A549 treated with AZD9567 at 1 μM for 4 hours (cell line): ENCODE results near the gene CCNB1IP1. TPM values are rescaled to one million over a fixed set of nuclear protein-coding genes. Genes with fewer than 3 reads are reported as not detected.

ENCODE experiments used
- total RNA-seq: library from RNA; stranded (reverse); fragments of 200-300 nt; extraction: Qiagen RNA extraction; gene quantifications from 5 replicates; pipeline ENCODE4 v1.2.3, GENCODE V29; 2022; ENCODE audit not compliant: insufficient read depth

The CCNB1IP1 gene, protein sequence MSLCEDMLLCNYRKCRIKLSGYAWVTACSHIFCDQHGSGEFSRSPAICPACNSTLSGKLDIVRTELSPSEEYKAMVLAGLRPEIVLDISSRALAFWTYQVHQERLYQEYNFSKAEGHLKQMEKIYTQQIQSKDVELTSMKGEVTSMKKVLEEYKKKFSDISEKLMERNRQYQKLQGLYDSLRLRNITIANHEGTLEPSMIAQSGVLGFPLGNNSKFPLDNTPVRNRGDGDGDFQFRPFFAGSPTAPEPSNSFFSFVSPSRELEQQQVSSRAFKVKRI
- 38.0 to 53.1 TPM (median 41.0 TPM) in 5 replicates for total RNA-seq

DNA sequence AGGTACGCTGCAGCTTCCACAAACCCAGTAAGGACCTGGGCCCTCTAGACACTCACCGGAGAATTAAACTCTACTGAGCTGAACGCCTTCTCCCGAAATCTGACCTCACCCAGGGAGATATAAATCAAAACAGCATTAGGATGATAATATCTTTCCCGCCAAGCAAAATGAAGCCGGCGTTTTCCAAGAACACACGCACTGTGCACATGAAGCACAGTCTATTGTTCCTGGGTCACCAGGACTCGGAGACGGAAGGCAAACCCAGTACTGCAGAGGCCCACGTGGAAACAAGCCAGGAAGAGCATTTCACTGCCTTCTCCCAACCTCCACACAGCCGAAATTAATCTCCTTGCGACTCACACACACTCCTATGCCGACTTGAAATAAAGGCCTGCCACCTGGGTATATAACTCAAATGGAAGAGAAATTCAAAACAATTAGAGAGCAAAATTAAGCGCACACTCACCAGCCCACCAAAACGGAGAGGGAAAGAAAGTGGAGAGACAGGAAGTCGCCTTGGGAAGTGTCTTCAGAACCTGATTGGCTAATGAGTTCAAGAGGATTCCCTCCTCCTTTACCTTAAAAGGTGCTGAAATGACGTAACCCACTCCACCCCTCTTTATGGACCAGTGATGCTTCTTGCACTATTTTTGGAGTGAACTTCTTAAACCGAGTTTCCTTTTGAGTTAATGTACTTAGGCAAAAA lies at the start of gene CCNB1IP1:
CCNB1IP1 (minus strand) TSS at position 492 of the 706 bp plus-strand sequence. CDS start 16,756 bp downstream, outside the sequence.

DNA sequence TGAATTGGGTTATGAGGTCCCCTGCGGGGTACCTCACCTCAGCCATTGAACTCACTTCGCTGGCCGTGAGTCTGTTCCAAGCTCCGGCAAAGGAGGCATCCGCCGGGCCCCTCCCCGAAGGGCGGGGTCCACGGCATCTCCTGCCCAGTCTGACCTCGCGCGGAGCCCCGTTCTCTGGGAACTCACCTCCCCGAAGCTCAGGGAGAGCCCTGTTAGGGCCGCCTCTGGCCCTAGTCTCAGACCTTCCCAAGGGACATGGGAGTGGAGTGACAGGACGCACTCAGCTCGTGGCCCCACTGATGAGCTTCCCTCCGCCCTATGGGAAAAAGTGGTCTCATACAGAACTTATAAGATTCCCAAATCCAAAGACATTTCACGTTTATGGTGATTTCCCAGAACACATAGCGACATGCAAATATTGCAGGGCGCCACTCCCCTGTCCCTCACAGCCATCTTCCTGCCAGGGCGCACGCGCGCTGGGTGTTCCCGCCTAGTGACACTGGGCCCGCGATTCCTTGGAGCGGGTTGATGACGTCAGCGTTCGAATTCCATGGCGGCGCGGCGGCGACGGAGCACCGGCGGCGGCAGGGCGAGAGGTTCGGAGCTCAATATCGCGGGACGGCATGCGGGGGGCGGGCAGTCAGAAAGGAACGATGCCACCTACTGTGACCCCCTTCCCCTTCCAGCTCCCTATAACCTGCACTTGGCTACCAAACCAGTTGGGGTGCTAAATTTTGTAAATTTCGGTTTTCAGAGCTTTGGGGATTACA lies 10.2 kb upstream of the CCNB1IP1 start, which contains the start of gene PARP2:
PARP2 (plus strand) TSS at position 544 of the 770 bp plus-strand sequence; CDS start at position 551, 7 bp downstream.

DNA sequence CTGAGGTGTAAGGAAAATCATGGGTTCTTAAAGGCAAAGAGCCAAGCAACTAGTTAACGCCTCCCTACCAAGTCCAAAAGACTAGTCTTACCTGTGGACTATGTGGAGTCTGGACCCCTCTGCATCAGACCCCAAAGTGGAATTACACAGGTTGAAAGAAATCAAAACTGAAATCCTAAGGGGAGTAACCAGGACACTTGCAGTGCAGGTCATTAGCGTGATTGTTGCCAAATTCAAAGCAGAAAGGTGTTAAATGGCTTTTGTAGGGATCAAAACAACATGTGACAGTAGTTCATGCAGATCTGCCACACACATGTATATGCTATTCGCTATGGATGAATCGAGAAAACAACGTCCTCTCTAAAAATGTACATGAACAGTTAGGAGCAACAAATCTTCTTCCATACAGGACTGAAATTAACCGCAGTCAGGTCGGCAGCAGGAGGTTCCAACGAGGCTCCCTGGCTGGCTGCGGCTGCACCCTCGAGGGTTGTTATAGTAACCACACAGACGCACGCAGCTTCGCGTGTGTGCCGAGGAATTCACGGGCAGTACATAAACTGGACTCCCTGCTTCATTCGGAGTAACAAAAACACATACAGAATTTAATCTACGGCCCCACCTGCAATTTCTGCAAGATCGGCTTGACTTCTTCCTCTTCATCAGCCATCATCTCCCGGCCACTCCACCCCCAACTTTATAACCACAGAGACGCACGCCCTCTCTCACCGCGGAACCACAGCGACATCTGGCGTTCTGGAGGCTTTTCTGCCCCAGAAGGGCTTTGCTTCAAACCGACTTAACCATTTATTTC lies 27.6 kb downstream of the CCNB1IP1 start, which contains the start of gene TTC5:
TTC5 (minus strand) TSS at position 687 of the 814 bp plus-strand sequence; CDS start at position 673, 14 bp downstream.

Other genes starting within 250 kb of the CCNB1IP1 start
- not detected in 5 replicates for gene OR4K17, start 222.5 kb downstream of the CCNB1IP1 start, total RNA-seq
- not detected in 5 replicates for gene OR4N5, start 194.5 kb downstream of the CCNB1IP1 start, total RNA-seq
- gene OR11G2, start 142.4 kb downstream of the CCNB1IP1 start, total RNA-seq = not detected in 5 replicates
- not detected in 5 replicates for gene OR11H6, start 109.6 kb downstream of the CCNB1IP1 start, total RNA-seq
- gene OR11H7, start 104.3 kb downstream of the CCNB1IP1 start, total RNA-seq = not detected in 5 replicates
- not detected in 5 replicates for gene OR11H4, start 94.0 kb downstream of the CCNB1IP1 start, total RNA-seq
- gene TTC5, start 27.3 kb downstream of the CCNB1IP1 start, total RNA-seq = 14.7 to 19.0 TPM (median 17.6 TPM) in 5 replicates
- 15.1 to 20.1 TPM (median 18.4 TPM) in 5 replicates for gene PARP2, start 10.4 kb upstream of the CCNB1IP1 start, total RNA-seq
- 11.3 to 19.3 TPM (median 12.7 TPM) in 5 replicates for gene TEP1, start 80.2 kb upstream of the CCNB1IP1 start, total RNA-seq
- gene KLHL33, start 102.9 kb upstream of the CCNB1IP1 start, total RNA-seq = 0.02 TPM in 2 of 5 replicates, not detected in the others
- gene OSGEP, start 121.5 kb upstream of the CCNB1IP1 start, total RNA-seq = 24.3 to 28.5 TPM (median 26.1 TPM) in 5 replicates
- 257 to 270 TPM (median 258 TPM) in 5 replicates for gene APEX1, start 121.9 kb upstream of the CCNB1IP1 start, total RNA-seq
- 31.9 to 36.5 TPM (median 36.1 TPM) in 5 replicates for gene PIP4P1, start 128.2 kb upstream of the CCNB1IP1 start, total RNA-seq
- 148 to 170 TPM (median 154 TPM) in 5 replicates for gene PNP, start 136.1 kb upstream of the CCNB1IP1 start, total RNA-seq
- gene RNASE10, start 172.3 kb upstream of the CCNB1IP1 start, total RNA-seq = 0.20 to 0.41 TPM (median 0.34 TPM) in 4 of 5 replicates, not detected in the other
- not detected in 5 replicates for gene RNASE9, start 227.8 kb upstream of the CCNB1IP1 start, total RNA-seq